HCT116 (cell line): ENCODE data around the gene KLK7. TPM values are rescaled to one million over a fixed set of nuclear protein-coding genes. Genes with fewer than 3 reads are reported as not detected.

Experiments used
- ATAC-seq: fragments of 200-7000 bp; cut with Tn5 transposase; 2 replicates; pipeline ENCODE4 v1.9.1; 2020; ENCODE audit warnings: mild to moderate bottlenecking, moderate library complexity
- BruUV-seq: library from RNA; stranded (reverse); fragments of 400-500 nt; replicated peaks from 2 replicates; lab custom pipeline; 2021; lab: Mats Ljungman, UMichigan
- CTCF ChIA-PET: fragments of 300-600 bp; sonication (Branson Sonifier 250); formaldehyde crosslinking; loops from one replicate; lab custom pipeline; 2021; ENCODE audit warnings: antibody characterized with exemption; lab: Charles Lee
- POLR2A ChIA-PET: fragments of 300-600, 350-600 bp; sonication (Branson Sonifier 250); formaldehyde crosslinking; loops from one replicate; lab custom pipeline; 2021; ENCODE audit warnings: antibody characterized with exemption; lab: Charles Lee
- RAD21 ChIA-PET, 2 experiments: fragments of 300-600 bp; sonication (Branson Sonifier 250); formaldehyde crosslinking; loops; one replicate each; lab custom pipeline; 2023; ENCODE audit warnings: low total read pairs in 2 of 2; ENCODE audit not compliant: uncharacterized antibody in 2 of 2, unreplicated experiment in 2 of 2, low non-redundant PET in 1 of 2; lab: Charles Lee
- DNase-seq: peaks from one replicate; pipeline ENCODE4 v3.0.0-alpha.2; 2010; ENCODE audit warnings: low read depth, low spot score
- H2AFZ ChIP-seq: fragments of 200-600 bp; shearing (Covaris generic), sonication (generic); 2 replicates; pipeline ENCODE4 v1.6.1; 2017; ENCODE audit warnings: low read depth, mixed run types, mixed read lengths, antibody characterized with exemption, low read length; ENCODE audit not compliant: poor library complexity, severe bottlenecking
- H3K27ac ChIP-seq: 2 replicates; pipeline ENCODE4 v1.5.1; 2012; ENCODE audit warnings: low read depth, low read length
- H3K27me3 ChIP-seq: fragments of 200-600 bp; sonication (generic); 2 replicates; pipeline ENCODE4 v1.6.1; 2016; ENCODE audit warnings: mixed run types, low read length, mixed read lengths; ENCODE audit not compliant: insufficient read depth
- H3K36me3 ChIP-seq, 2 experiments: fragments of 200-500 bp in 1 of 2; fragments of 200-600 bp in 1 of 2; sonication (Bioruptor generic) in 1 of 2; sonication (generic) in 1 of 2; 2 replicates each; pipeline versions ENCODE4 v1.5.1 to v1.6.1; 2014 to 2016; ENCODE audit warnings: low read length in 2 of 2, inconsistent platforms in 1 of 2, mixed read lengths in 1 of 2, mixed run types in 1 of 2; ENCODE audit not compliant: insufficient read depth in 2 of 2, control insufficient read depth in 1 of 2
- H3K4me1 ChIP-seq, 2 experiments: fragments of 200-600 bp in 1 of 2; sonication (generic) in 1 of 2; 2 replicates each; pipeline versions ENCODE4 v1.5.1 to v1.6.1; 2012 to 2017; ENCODE audit warnings: low read length in 2 of 2, inconsistent platforms in 1 of 2, mild to moderate bottlenecking in 1 of 2, mixed read lengths in 1 of 2, mixed run types in 1 of 2, moderate library complexity in 1 of 2; ENCODE audit not compliant: insufficient read depth in 2 of 2, control insufficient read depth in 1 of 2
- H3K4me2 ChIP-seq: fragments of 200-600 bp; sonication (generic); 2 replicates; pipeline ENCODE4 v1.6.1; 2017; ENCODE audit warnings: mixed run types, low read length, mixed read lengths
- H3K4me3 ChIP-seq, 2 experiments: fragments of 200-600 bp in 1 of 2; sonication (generic) in 1 of 2; replicated peaks in 1 of 2; 2 replicates each; pipeline ENCODE4 v1.5.1; 2011 to 2016; ENCODE audit warnings: low read length in 2 of 2, control low read depth in 1 of 2, low read depth in 1 of 2, mild to moderate bottlenecking in 1 of 2, mixed read lengths in 1 of 2, mixed run types in 1 of 2
- H3K79me2 ChIP-seq: fragments of 200-600 bp; sonication (generic); 2 replicates; pipeline ENCODE4 v1.6.1; 2017; ENCODE audit warnings: mild to moderate bottlenecking, mixed run types, low read length, moderate library complexity, mixed read lengths; ENCODE audit not compliant: insufficient read depth
- H3K9ac ChIP-seq: fragments of 200-600 bp; sonication (generic); 2 replicates; pipeline ENCODE4 v1.6.1; 2016; ENCODE audit warnings: low read length, mixed read lengths
- H3K9me2 ChIP-seq: fragments of 200-600 bp; sonication (generic), shearing (Covaris generic); 2 replicates; pipeline ENCODE4 v1.6.1; 2017; ENCODE audit warnings: mixed run types, mild to moderate bottlenecking, moderate library complexity; ENCODE audit not compliant: insufficient read depth
- H3K9me3 ChIP-seq, 2 experiments: fragments of 200-500 bp in 1 of 2; fragments of 200-600 bp in 1 of 2; sonication (Bioruptor generic) in 1 of 2; sonication (generic) in 1 of 2; 2 replicates each; pipeline ENCODE4 v1.6.1; 2014 to 2017; ENCODE audit warnings: low read length in 2 of 2, mixed read lengths in 2 of 2, inconsistent platforms in 1 of 2, low read depth in 1 of 2, mild to moderate bottlenecking in 1 of 2, mixed run types in 1 of 2, moderate library complexity in 1 of 2; ENCODE audit not compliant: control insufficient read depth in 1 of 2, insufficient read depth in 1 of 2
- H4K20me1 ChIP-seq: fragments of 200-600 bp; sonication (generic), shearing (Covaris generic); 2 replicates; pipeline ENCODE4 v1.6.1; 2017; ENCODE audit warnings: mixed run types, mild to moderate bottlenecking, moderate library complexity; ENCODE audit not compliant: insufficient read depth
- ATF3 ChIP-seq: IDR thresholded peaks from 2 replicates; pipeline ENCODE4 v1.6.1; 2012
- CEBPB ChIP-seq: IDR thresholded peaks from 2 replicates; pipeline ENCODE4 v1.6.1; 2012; ENCODE audit warnings: low read depth
- ELF1 ChIP-seq: IDR thresholded peaks from 2 replicates; pipeline ENCODE4 v1.6.1; 2012; ENCODE audit warnings: low read depth, borderline replicate concordance
- FOSL1 ChIP-seq: IDR thresholded peaks from 2 replicates; pipeline ENCODE4 v1.6.1; 2012; ENCODE audit warnings: low read depth
- JUND ChIP-seq: IDR thresholded peaks from 2 replicates; pipeline ENCODE4 v1.6.1; 2012
- MAX ChIP-seq: IDR thresholded peaks from 2 replicates; pipeline ENCODE4 v1.6.1; 2012
- POLR2A ChIP-seq: IDR thresholded peaks from 2 replicates; pipeline ENCODE4 v1.7.0; 2011; ENCODE audit warnings: borderline replicate concordance; ENCODE audit not compliant: insufficient read depth, insufficient read length; ENCODE audit errors: extremely low read depth
- POLR2AphosphoS5 ChIP-seq: IDR thresholded peaks from 2 replicates; pipeline ENCODE4 v1.6.1; 2011; ENCODE audit warnings: mild to moderate bottlenecking, low read depth, low read length, moderate library complexity
- RAD21 ChIP-seq: IDR thresholded peaks from 2 replicates; pipeline ENCODE4 v1.6.1; 2012; ENCODE audit warnings: low read depth, mild to moderate bottlenecking
- REST ChIP-seq: IDR thresholded peaks from 2 replicates; pipeline ENCODE4 v1.6.1; 2012; ENCODE audit warnings: low read depth
- SIN3A ChIP-seq: IDR thresholded peaks from 2 replicates; pipeline ENCODE4 v1.6.1; 2012; ENCODE audit warnings: low read depth
- SP1 ChIP-seq: IDR thresholded peaks from 2 replicates; pipeline ENCODE4 v1.6.1; 2012; ENCODE audit warnings: low read depth
- TCF7L2 ChIP-seq: IDR thresholded peaks from 2 replicates; pipeline ENCODE4 v1.7.0; 2011; ENCODE audit warnings: borderline replicate concordance, inconsistent platforms; ENCODE audit not compliant: insufficient read depth, insufficient read length; ENCODE audit errors: extremely low read depth
- YY1 ChIP-seq: IDR thresholded peaks from 2 replicates; pipeline ENCODE4 v1.6.1; 2011; ENCODE audit warnings: low read length, low read depth, moderate library complexity, mild to moderate bottlenecking; ENCODE audit not compliant: insufficient replicate concordance; ENCODE audit errors: extremely low read depth
- ZFX ChIP-seq: fragments of 450-650 bp; IDR thresholded peaks from 2 replicates; pipeline ENCODE4 v1.6.1; 2017
- ZNF274 ChIP-seq: fragments of 200-500 bp; sonication (Bioruptor generic); IDR thresholded peaks from 2 replicates; pipeline ENCODE4 v1.6.1; 2014; ENCODE audit warnings: mild to moderate bottlenecking, low read depth, low read length, inconsistent platforms
- intact Hi-C: fragments of 100-400 bp; cut with micrococcal nuclease; formaldehyde crosslinking; loops from 2 replicates; pipeline ENCODE4 v1.10.0; 2022
- total RNA-seq: library from RNA; stranded (reverse); gene quantifications from one replicate; pipeline ENCODE4 v1.2.1, GENCODE V29; 2021; ENCODE audit not compliant: unreplicated experiment

KLK7 gene
- total RNA-seq, 1 experiment from 2014 or later: 30.5 TPM

GRCh38 chr19:51010066-51010795 is 26.5 kb upstream of the KLK7 start:
- no peak overlapping the region for H3K9ac ChIP-seq
- no TSS peak for BruUV-seq
- ATAC-seq (no peak), DNase-seq (no peak)
- intact Hi-C loops: no loop called here
- no peak overlapping the region for H3K4me3 ChIP-seq
- ChIA-PET RAD21 (no interaction called here), POLR2A (no interaction called here), CTCF (no interaction called here)
- no peak for TF ChIP-seq RAD21
- no peak for TF ChIP-seq YY1
- TF ChIP-seq SP1: no peak
- TF ChIP-seq MAX: no peak
- TF ChIP-seq POLR2A: no peak
- no peak for TF ChIP-seq ZFX
- TF ChIP-seq REST: no peak
- no peak for TF ChIP-seq FOSL1
- TF ChIP-seq CEBPB: no peak
- TF ChIP-seq ZNF274: no peak
- TF ChIP-seq JUND: no peak
- no peak for TF ChIP-seq ATF3
- no peak for TF ChIP-seq TCF7L2
- TF ChIP-seq ELF1: no peak
- no peak for TF ChIP-seq POLR2AphosphoS5
- no peak for TF ChIP-seq SIN3A
- H2AFZ ChIP-seq: no peak overlapping the region
- H4K20me1 ChIP-seq: no peaks in the 10 kb centered on the region
- peak overlapping the region; percentile 11; the same call in 1 of the 2 replicates for H3K4me2 ChIP-seq
- H3K79me2 ChIP-seq: no peaks in the 10 kb centered on the region
- no peaks in the 10 kb centered on the region for H3K9me2 ChIP-seq
- no peaks in the 10 kb centered on the region for H3K36me3 ChIP-seq
- no peak overlapping the region for H3K27ac ChIP-seq
- no peaks in the 10 kb centered on the region for H3K9me3 ChIP-seq
- H3K27me3 ChIP-seq: no peaks in the 10 kb centered on the region
- H3K4me1 ChIP-seq: peaks cover 2 to 27% of the 10 kb centered on the region in 2 experiments; a peak in 1 of 4 replicates
